ENCODE data around the gene DCDC1.

The DCDC1 gene

GRCh38 chr11:30855383-30856006 lies 514.0 kb downstream of the DCDC1 start:
- TF ChIP-seq CTCF (conservative IDR thresholded peaks at IDR 0.05; ENCODE audit: low read length) = peak; percentile 52
- no peak overlapping the region for H3K4me3 ChIP-seq (ENCODE audit: low read length)
- DNase-seq (ENCODE audit: low read depth) = peak; percentile 25

GRCh38 chr11:30853439-30853838 lies 516.1 kb downstream of the DCDC1 start:
- no peak for TF ChIP-seq CTCF (conservative IDR thresholded peaks at IDR 0.05; ENCODE audit: low read length)
- H3K4me3 ChIP-seq (ENCODE audit: low read length) = no peak overlapping the region
- DNase-seq (ENCODE audit: low read depth) = no peak

GRCh38 chr11:30852645-30853044 lies 516.9 kb downstream of the DCDC1 start:
- DNase-seq (ENCODE audit: low read depth) = no peak
- no peak overlapping the region for H3K4me3 ChIP-seq (ENCODE audit: low read length)
- TF ChIP-seq CTCF (conservative IDR thresholded peaks at IDR 0.05; ENCODE audit: low read length) = no peak

- no peak for TF ChIP-seq CTCF (conservative IDR thresholded peaks at IDR 0.05; ENCODE audit: low read length)
- DNase-seq (ENCODE audit: low read depth) = no peak
- no peak overlapping the region for H3K4me3 ChIP-seq (ENCODE audit: low read length)
These were observed 517.4 kb downstream of the DCDC1 start for GRCh38 chr11:30852091-30852490.

GRCh38 chr11:30837252-30837651 lies 532.3 kb downstream of the DCDC1 start:
- no peak overlapping the region for H3K4me3 ChIP-seq (ENCODE audit: low read length)
- no peak for DNase-seq (ENCODE audit: low read depth)
- TF ChIP-seq CTCF (conservative IDR thresholded peaks at IDR 0.05; ENCODE audit: low read length) = no peak

GRCh38 chr11:30832831-30833230 lies 536.7 kb downstream of the DCDC1 start:
- no peak for TF ChIP-seq CTCF (conservative IDR thresholded peaks at IDR 0.05; ENCODE audit: low read length)
- no peak overlapping the region for H3K4me3 ChIP-seq (ENCODE audit: low read length)
- no peak for DNase-seq (ENCODE audit: low read depth)

GRCh38 chr11:30830681-30831080 lies 538.9 kb downstream of the DCDC1 start:
- no peak overlapping the region for H3K4me3 ChIP-seq (ENCODE audit: low read length)
- DNase-seq (ENCODE audit: low read depth) = peak; percentile 4
- TF ChIP-seq CTCF (conservative IDR thresholded peaks at IDR 0.05; ENCODE audit: low read length) = no peak
